HL-60 (cell line): ENCODE data around the gene KAT2B.
"Not testable (repeated sequence)": the region's sequence is repeated elsewhere in the genome, so short reads cannot be mapped to it uniquely, and the experiment has no call there.

Experiments used
- TF ChIP-seq, protein P1 (sequence below): IDR thresholded peaks from 2 replicates; pipeline ENCODE4 v1.6.1; 2012; ENCODE audit warnings: low read depth; ENCODE audit not compliant: insufficient replicate concordance
- TF ChIP-seq, protein P2 (sequence below): IDR thresholded peaks from one replicate; pipeline ENCODE4 v1.5.1; 2011; ENCODE audit warnings: low read length, control low read depth, inconsistent platforms; ENCODE audit not compliant: insufficient read depth

DNA sequence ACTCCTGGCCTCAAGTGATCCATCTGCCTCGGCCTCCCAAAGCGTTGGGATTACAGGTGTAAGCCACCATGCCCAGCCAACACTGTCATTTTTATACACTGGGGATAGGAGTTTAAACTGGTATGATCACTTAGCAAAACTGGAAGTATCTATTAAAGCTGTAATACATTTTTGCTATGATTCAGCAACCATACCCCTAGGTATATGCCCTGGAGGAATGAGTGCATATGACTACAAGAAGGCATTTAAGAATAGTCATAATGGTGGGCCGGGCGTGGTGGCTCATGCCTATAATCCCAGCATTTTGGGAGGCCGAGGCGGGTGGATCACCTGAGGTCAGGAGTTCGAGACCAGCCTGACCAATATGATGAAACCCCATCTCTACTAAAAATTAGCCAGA, 8.3 kb upstream of the KAT2B start:
- TF ChIP-seq, protein P1, sequence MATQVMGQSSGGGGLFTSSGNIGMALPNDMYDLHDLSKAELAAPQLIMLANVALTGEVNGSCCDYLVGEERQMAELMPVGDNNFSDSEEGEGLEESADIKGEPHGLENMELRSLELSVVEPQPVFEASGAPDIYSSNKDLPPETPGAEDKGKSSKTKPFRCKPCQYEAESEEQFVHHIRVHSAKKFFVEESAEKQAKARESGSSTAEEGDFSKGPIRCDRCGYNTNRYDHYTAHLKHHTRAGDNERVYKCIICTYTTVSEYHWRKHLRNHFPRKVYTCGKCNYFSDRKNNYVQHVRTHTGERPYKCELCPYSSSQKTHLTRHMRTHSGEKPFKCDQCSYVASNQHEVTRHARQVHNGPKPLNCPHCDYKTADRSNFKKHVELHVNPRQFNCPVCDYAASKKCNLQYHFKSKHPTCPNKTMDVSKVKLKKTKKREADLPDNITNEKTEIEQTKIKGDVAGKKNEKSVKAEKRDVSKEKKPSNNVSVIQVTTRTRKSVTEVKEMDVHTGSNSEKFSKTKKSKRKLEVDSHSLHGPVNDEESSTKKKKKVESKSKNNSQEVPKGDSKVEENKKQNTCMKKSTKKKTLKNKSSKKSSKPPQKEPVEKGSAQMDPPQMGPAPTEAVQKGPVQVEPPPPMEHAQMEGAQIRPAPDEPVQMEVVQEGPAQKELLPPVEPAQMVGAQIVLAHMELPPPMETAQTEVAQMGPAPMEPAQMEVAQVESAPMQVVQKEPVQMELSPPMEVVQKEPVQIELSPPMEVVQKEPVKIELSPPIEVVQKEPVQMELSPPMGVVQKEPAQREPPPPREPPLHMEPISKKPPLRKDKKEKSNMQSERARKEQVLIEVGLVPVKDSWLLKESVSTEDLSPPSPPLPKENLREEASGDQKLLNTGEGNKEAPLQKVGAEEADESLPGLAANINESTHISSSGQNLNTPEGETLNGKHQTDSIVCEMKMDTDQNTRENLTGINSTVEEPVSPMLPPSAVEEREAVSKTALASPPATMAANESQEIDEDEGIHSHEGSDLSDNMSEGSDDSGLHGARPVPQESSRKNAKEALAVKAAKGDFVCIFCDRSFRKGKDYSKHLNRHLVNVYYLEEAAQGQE = not testable (repeated sequence)
- TF ChIP-seq, protein P2, sequence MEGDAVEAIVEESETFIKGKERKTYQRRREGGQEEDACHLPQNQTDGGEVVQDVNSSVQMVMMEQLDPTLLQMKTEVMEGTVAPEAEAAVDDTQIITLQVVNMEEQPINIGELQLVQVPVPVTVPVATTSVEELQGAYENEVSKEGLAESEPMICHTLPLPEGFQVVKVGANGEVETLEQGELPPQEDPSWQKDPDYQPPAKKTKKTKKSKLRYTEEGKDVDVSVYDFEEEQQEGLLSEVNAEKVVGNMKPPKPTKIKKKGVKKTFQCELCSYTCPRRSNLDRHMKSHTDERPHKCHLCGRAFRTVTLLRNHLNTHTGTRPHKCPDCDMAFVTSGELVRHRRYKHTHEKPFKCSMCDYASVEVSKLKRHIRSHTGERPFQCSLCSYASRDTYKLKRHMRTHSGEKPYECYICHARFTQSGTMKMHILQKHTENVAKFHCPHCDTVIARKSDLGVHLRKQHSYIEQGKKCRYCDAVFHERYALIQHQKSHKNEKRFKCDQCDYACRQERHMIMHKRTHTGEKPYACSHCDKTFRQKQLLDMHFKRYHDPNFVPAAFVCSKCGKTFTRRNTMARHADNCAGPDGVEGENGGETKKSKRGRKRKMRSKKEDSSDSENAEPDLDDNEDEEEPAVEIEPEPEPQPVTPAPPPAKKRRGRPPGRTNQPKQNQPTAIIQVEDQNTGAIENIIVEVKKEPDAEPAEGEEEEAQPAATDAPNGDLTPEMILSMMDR = not testable (repeated sequence)
